ENCODE measurements around the gene MAP3K20.

- TF ChIP-seq CHD2 (IDR thresholded peaks at IDR 0.05; ENCODE audit: low read length, partially characterized antibody) (no peak), POLR2AphosphoS5 (IDR thresholded peaks at IDR 0.05; ENCODE audit: low read depth, low read length) (no peak), CTCF (IDR thresholded peaks at IDR 0.05) (no peak), GABPA (IDR thresholded peaks at IDR 0.05; ENCODE audit: low read depth) (no peak), TAF1 (IDR thresholded peaks at IDR 0.05; ENCODE audit: borderline replicate concordance, low read depth, low read length) (no peak), MAX (IDR thresholded peaks at IDR 0.05; ENCODE audit: low read depth) (no peak)
These were observed 31.6 kb upstream of the MAP3K20 start for GRCh38 chr2:173043897-173044519.

All from SK-N-SH (cell line).